ENCODE results near the gene RBP4.

Gene RBP4

DNA sequence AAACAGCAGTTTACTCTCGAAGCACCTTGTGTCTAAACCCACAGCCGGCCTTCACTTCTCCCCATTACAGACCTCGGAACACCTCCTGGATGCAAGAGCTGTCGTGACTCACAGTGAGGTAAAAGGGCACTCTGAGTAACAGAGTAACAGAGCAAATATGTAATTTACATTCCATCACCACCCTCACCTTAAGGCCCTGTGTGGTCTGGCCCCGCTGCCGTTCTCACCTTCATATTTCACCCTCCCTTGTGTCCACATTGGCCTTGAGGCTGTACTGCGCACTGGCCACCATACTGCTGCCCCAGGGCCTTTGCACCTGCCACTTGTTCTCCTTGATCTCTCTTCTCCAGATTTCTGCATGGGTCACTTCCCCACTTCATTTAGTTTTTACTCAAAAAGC lies 21.9 kb downstream of the RBP4 start:
- peak; percentile 30 for DNase-seq (ENCODE audit: low read depth)
- H3K4me3 ChIP-seq (ENCODE audit: low read depth, low read length): no peak overlapping the region
- TF ChIP-seq, protein P1, sequence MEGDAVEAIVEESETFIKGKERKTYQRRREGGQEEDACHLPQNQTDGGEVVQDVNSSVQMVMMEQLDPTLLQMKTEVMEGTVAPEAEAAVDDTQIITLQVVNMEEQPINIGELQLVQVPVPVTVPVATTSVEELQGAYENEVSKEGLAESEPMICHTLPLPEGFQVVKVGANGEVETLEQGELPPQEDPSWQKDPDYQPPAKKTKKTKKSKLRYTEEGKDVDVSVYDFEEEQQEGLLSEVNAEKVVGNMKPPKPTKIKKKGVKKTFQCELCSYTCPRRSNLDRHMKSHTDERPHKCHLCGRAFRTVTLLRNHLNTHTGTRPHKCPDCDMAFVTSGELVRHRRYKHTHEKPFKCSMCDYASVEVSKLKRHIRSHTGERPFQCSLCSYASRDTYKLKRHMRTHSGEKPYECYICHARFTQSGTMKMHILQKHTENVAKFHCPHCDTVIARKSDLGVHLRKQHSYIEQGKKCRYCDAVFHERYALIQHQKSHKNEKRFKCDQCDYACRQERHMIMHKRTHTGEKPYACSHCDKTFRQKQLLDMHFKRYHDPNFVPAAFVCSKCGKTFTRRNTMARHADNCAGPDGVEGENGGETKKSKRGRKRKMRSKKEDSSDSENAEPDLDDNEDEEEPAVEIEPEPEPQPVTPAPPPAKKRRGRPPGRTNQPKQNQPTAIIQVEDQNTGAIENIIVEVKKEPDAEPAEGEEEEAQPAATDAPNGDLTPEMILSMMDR (conservative IDR thresholded peaks at IDR 0.05; ENCODE audit: low read depth, low read length): no peak

DNA sequence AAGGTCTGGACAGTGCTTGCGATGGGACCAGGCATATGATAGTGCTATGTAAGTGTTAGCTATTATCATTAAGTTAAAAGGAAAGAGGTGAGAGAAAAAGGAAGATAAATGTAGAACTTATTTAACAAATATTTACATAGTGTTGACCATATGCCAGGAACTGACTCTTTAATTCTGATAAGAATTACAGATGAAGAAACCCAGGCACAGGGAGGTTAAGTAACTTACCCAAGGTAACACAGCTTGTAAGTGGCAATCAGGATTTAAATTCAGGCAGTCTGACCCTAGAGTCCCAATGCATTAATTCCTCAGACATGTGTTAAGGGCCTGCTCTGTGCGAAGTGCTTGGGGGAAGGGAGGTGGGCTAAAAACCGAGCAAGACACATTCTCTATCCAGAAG lies 23.5 kb downstream of the RBP4 start:
- no peak for DNase-seq (ENCODE audit: low read depth)
- H3K4me3 ChIP-seq (ENCODE audit: low read depth, low read length): no peak overlapping the region
- TF ChIP-seq, protein P1 (conservative IDR thresholded peaks at IDR 0.05; ENCODE audit: low read depth, low read length): no peak

DNA sequence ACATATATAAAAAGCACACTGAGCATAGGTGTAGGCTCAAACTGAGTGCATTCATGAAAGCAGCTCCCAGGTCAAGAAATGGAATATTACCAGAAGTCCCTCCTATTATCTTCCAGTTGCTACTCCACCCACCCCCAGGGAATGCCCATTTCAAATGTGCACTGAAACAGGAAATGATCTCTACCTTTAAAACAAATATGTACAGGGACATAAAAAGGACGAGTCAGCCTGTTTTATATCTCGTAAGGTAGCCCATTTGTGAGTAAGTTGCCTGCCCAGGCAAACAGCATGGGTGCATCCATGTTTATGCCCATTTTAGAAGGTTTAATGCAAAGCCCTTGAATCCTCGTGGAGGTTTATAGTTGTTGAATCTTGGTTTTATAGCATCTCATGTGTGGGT lies 24.1 kb downstream of the RBP4 start:
- DNase-seq (ENCODE audit: low read depth): no peak
- TF ChIP-seq, protein P1 (conservative IDR thresholded peaks at IDR 0.05; ENCODE audit: low read depth, low read length): no peak
- H3K4me3 ChIP-seq (ENCODE audit: low read depth, low read length): no peak overlapping the region

DNA sequence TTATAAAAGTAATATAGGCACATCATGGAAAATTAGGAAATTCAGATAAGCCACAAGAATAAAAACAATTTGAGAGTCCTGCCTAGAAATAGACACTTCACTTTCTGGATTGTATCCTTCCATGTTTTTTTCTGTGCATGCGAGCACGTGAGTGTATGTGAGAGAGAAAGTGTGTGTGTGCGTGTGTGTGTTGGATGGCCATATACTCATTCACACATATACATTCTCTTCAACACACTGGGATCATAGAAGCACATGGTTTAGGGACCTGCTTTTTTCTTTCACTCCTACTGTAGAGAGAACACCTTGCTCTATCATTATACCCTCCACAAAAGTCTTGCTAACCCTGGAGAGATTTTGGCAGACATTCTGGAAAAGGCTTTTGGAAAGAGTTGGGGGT lies 27.1 kb downstream of the RBP4 start:
- H3K4me3 ChIP-seq (ENCODE audit: low read depth, low read length): no peak overlapping the region
- DNase-seq (ENCODE audit: low read depth): no peak
- TF ChIP-seq, protein P1 (conservative IDR thresholded peaks at IDR 0.05; ENCODE audit: low read depth, low read length): no peak

DNA sequence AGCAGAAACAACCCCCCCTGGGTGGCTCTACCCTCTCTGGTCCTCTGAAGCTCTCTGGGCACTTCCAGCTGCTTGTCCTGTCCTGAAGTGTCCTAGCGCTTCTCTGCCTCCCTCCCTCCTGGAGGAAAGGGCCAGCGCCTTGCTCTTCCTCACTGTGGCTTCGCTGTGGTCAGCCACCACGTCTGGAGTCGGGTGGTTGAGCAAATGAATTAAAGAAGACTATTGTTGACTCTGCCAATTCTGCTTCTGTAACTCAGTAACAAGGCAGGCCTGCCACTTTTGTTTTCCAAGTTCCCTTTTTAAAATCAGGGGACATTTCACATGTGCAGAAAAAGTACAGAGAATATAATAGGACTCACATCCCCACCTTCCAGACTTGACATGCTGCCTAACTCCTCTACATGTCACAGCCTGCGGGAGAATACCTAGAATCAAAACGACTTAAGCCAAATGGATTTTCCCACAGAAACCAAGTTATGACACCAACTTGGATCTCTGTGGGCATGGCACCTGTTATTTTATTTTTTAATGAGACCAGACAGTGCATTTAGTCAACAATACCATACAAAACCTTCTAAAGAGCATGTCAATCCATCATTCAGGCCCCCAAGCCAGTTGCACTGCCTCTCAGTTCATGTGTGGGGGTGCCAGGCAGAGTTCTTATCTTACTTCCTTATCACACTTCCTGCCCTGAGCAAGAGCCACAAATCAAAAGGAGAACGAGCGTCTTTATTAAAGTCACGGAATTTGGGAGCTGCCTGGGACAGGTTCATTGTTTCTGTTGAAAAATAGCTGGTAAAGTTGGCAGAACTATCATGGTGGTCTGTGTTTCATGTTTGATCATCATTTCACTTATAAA lies 27.8 kb downstream of the RBP4 start:
- H3K4me3 ChIP-seq (ENCODE audit: low read depth, low read length): no peak overlapping the region
- TF ChIP-seq, protein P1 (conservative IDR thresholded peaks at IDR 0.05; ENCODE audit: low read depth, low read length): no peak
- no peak for DNase-seq (ENCODE audit: low read depth)

DNA sequence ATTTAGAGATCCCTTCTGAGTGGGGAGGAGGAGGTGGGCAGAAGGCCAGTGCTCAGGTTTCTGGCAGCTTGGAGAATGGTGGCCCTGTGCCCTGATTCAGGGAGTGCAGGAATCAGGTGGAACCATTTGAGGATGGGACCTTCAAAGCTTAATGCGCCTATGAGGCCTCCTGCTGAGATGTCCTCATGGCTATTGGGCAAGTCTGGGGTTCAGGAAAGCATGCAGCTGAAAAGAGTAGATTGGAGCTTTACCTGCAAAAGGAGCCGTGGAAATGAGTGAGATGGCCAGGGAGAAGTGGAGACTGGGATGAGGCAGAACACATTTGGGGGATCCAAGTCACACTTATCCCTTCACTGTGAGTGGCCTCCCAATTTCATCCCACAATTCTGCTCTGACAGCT lies 28.4 kb downstream of the RBP4 start:
- TF ChIP-seq, protein P1 (conservative IDR thresholded peaks at IDR 0.05; ENCODE audit: low read depth, low read length): no peak
- DNase-seq (ENCODE audit: low read depth): no peak
- no peak overlapping the region for H3K4me3 ChIP-seq (ENCODE audit: low read depth, low read length)

DNA sequence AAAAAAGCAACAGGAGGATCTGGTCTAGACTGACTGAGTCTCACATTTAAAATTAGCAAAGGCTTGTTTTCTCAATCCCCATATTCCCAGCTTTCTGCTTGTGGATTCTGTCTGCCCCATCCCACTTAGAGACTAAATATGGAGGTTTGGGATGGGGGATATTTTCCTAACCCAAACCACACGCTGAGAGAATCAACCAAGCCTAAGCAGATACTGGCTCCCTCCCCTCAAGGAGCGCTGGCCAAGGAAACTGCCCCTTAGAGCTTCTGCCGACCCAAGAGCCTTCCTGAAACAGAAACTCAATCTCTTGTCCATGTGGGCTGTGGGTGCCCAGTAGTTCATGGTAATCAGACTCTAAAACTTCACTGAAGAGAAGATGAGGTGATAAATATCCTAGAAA lies 30.7 kb downstream of the RBP4 start:
- TF ChIP-seq, protein P1 (conservative IDR thresholded peaks at IDR 0.05; ENCODE audit: low read depth, low read length): no peak
- H3K4me3 ChIP-seq (ENCODE audit: low read depth, low read length): no peak overlapping the region
- DNase-seq (ENCODE audit: low read depth): no peak
